PFSK-1 (cell line): Measurements from ENCODE around the gene DCHS1.

ENCODE experiments used
- FOXP2 ChIP-seq: optimal IDR thresholded peaks from 2 replicates; pipeline ENCODE3; 2011; ENCODE audit warnings: borderline replicate concordance, control low read depth, inconsistent platforms; ENCODE audit not compliant: insufficient read depth; ENCODE audit errors: extremely low read length, extremely low read depth
- POLR2AphosphoS5 ChIP-seq: IDR thresholded peaks from 2 replicates; pipeline ENCODE4 v1.6.1; 2012; ENCODE audit warnings: low read depth, mild to moderate bottlenecking, control low read depth, low read length, moderate library complexity
- REST ChIP-seq, 2 experiments: IDR thresholded peaks; 2 replicates each; pipeline versions ENCODE4 v1.6.1 to v1.8.0; 2011 to 2012; ENCODE audit warnings: low read depth in 2 of 2, low read length in 2 of 2, control low read depth in 1 of 2, inconsistent platforms in 1 of 2, mild to moderate bottlenecking in 1 of 2, moderate library complexity in 1 of 2; ENCODE audit not compliant: insufficient read depth in 1 of 2
- SIN3A ChIP-seq: IDR thresholded peaks from 2 replicates; pipeline ENCODE4 v1.6.1; 2012; ENCODE audit warnings: mild to moderate bottlenecking, low read length, moderate library complexity, borderline replicate concordance; ENCODE audit not compliant: insufficient read depth
- TAF1 ChIP-seq: IDR thresholded peaks from 2 replicates; pipeline ENCODE4 v1.6.1; 2012; ENCODE audit warnings: low read length, control low read depth, borderline replicate concordance; ENCODE audit not compliant: insufficient read depth

DCHS1 gene

DNA sequence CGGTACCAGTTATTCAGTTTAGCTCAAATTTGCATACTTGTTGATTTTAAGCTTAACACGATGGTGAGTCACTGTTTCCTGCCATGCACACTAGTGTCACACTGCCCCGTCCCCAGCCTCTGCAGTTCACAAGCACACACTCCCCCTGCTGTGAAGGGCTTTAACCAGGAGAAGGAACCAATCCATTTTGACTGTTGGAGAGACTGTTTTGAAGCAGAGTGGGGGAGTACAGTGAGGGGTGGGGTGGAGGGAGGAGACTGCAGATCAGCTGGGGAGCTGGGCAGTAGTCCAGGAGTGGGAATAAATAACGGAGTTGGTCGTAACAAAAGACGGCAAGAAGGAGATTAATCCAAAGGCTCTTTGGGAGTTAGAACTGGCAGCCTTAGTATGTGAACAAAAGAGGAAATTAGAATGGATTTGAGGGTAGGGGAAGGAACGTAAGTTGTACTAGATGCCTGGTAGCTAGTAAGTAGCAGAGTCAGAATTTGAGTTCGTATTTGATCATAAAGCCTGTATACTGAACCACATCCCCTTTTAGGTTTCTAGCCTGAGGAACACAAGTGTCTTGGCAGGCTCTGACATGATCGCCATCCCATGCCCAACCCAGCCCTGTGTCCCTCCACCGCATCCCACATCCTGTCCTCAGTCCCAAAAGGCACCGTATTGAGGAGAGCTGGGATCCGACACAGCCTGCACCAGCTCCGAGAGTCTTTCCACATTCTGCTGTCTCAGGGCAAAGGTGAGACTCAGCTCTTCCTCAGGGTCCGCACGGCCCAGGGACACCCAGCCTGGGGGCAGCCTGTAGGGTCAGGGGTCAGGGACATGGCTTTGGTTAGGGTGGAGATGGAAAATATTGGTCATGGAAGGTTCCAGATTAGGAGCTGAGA is 37.2 kb downstream of the DCHS1 start:
- TF ChIP-seq FOXP2, result no peak
- TF ChIP-seq REST (IDR thresholded peaks at IDR 0.05; ENCODE audit: insufficient read depth in 1 of 2, low read depth in 2 of 2, low read length in 2 of 2), result no peak
- peak; percentile 96; the same call in 1 of the 2 replicates for TF ChIP-seq SIN3A
- no peak for TF ChIP-seq POLR2AphosphoS5
- TF ChIP-seq TAF1, result peak; percentile 34; the same call in 1 of the 2 replicates

DNA sequence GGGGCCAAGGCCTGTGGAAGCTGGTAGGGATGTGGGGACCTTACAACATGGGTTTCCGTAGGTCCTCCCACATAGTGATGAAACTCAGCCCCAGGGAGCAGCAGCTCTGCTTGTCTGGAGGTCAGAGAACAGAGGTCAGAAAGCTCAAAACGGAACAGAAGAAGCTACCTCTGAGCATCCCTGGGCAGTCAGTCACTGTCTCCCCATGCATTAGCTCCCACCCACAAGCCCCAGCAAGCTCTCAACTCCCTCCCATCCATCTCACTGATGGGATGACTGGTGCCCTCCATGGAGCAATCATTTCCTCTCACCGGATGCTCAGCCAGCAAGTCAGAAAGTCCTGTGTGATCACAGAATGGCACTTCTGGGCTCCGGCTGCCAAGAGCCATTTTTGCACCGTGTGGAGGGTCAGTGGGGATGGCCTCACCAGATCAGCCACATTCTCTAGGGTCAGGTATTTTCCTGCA is 38.3 kb downstream of the DCHS1 start:
- TF ChIP-seq POLR2AphosphoS5 (no peak), SIN3A (no peak), FOXP2 (no peak), REST (IDR thresholded peaks at IDR 0.05; ENCODE audit: insufficient read depth in 1 of 2, low read depth in 2 of 2, low read length in 2 of 2) (no peak), TAF1 (no peak)

- TF ChIP-seq TAF1 (no peak), FOXP2 (no peak), REST (IDR thresholded peaks at IDR 0.05; ENCODE audit: insufficient read depth in 1 of 2, low read depth in 2 of 2, low read length in 2 of 2) (no peak), SIN3A (no peak), POLR2AphosphoS5 (no peak)
Measured at GRCh38 chr11:6616596-6617250, 38.9 kb downstream of the DCHS1 start.

DNA sequence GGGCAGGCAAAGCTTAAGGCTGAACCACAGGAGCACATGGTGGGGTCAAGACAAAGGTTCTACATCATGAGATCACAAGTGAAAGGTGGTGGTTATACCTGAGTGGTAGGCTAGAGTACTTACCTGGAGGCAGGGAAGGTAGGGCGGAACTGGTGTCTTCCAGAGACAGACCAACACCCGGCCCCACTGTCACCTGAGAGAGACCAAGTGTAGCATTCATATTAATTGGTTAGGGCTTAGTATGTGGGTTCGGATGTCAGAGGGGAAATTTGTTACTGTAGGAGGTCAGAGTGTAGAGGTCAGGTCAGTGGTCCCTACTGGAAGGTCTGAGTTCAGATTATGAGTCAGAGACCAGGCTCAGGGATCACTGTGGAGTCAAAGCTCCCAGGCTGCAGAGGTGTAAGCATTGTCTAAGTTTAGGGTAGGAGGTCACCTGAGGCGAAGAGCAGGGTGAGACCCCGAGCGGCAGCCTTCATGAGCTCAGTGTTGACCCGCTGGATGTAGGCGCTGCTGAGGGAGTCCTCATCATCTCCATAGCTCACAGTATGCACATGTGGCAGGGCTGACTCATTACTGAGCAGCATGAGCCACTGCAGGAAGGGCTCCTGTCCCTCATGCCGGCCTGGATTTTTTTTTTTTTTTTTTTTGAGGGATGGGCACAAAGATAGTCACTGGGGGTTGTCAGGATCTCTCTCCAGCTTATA is 39.6 kb downstream of the DCHS1 start:
- no peak for TF ChIP-seq SIN3A
- no peak for TF ChIP-seq FOXP2
- no peak for TF ChIP-seq POLR2AphosphoS5
- TF ChIP-seq TAF1, result no peak
- TF ChIP-seq REST (IDR thresholded peaks at IDR 0.05; ENCODE audit: insufficient read depth in 1 of 2, low read depth in 2 of 2, low read length in 2 of 2), result no peak
